Epithelial cell of prostate (primary cell): ENCODE measurements around the gene EMX1.
"Not testable (repeated sequence)": the region's sequence is repeated elsewhere in the genome, so short reads cannot be mapped to it uniquely, and the experiment has no call there.

Experiments used
- DNase-seq: peaks from one replicate; pipeline ENCODE4 v3.0.0-alpha.2; 2011; ENCODE audit warnings: low read depth, low spot score
- H3K27ac ChIP-seq: fragments of 450-650 bp; 2 replicates; pipeline ENCODE4 v1.5.1; 2017; ENCODE audit warnings: mild to moderate bottlenecking

EMX1 gene

DNA sequence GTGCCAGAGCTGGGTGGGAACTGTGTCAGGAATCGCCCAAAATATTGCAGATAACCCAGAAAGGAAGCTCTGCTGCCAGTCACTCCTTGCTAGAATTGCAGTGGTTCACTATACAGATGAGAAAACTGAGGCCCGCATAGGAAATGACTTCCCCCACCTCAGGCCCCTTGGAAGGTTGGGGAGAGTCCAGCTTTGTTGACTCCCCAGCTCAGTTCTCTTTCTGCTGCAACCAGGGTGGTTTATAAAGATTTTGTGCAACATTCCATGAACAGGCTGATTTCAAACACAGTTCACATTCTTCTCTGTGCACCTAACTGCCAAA lies 18.8 kb upstream of the EMX1 start:
- H3K27ac ChIP-seq = no peak overlapping the region
- DNase-seq = no peak

DNA sequence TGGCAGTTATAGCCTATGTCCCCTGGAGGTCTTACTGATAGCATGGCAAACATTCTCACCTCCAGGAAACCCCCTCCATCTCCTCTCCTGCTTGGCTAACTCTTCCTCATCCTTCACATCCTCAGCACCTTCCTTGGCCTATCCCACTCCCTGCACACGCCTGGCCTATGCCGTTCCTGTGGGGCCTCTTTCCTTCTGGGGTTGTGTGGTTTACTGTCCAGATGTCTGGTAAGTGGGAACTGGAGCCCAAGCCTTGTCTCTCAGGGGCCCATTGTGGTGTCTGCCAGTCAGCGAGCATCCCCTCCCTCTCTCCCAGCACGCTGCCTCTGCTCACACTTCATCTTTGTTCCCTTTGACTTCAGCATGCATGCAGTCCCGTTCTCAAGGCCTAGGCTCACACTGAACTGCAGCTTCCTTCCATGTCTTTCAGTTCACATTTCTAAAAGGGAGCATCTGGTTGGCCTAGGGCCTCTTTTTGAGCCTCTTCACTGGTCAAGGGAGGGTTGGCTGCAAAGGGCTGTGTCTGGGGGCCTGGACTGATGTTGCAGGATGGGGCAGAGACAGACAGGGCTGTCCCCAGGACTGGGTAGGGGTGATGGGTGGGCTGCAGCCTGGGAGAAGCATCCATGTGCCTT lies 17.0 kb upstream of the EMX1 start:
- no peak overlapping the region for H3K27ac ChIP-seq
- no peak for DNase-seq

DNA sequence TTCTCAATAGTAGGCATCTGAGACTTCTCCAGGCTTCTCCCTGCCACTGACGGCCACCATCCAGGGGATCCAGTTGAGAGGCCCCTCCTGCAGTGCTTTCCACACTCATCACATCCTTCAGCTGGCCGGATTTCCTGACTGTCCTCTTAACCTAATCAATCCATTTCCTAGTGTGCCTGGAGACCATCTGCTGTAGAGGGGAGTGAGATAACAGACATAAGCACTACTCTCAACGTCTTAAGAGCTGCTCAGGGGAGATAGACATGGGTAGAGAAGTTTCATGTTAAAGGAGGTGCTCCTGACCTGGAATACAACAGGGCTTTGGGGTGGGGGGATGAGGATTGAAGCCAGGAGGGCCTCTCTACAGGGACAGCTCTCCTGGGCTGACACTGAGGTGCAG lies 15.9 kb upstream of the EMX1 start:
- H3K27ac ChIP-seq = no peak overlapping the region
- DNase-seq = no peak

DNA sequence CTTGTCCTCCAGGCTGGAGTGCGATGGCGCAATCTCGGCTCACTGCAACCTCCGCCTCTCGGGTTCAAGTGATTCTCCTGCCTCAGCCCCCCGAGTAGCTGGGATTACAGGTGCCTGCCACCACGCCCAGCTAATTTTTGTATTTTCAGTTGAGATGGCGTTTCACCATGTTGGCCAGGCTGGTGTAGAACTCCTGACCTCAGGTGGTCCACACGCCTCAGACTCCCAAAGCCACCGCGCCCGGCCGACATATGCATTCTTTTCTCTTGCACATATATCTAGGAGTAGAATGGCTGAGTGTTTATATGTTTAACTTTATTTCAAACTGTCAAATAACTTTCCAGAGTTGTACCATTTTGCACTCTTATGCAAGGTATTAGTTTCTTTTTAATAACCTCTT lies 9.9 kb upstream of the EMX1 start:
- DNase-seq = not testable (repeated sequence)

DNA sequence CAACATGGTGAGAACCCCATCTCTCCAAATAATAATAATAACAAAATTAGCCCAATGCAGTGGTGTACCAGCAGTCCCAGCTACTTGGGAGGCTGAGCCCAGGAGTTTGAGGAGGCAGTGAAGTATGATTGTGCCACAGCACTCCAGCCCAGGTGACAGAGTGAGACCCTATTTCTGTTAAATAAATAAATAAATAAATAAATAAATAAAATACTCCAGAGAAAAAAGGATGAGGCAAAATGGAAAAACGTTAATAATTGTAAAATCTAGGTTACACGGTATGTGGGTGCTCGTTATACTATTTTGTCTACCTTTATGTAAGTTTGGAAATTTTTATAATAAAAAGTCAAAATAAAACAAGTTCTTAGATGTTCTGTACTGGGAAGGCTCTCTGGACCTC lies 8.6 kb upstream of the EMX1 start:
- no peak for DNase-seq
- H3K27ac ChIP-seq = no peak overlapping the region

More for the DNA sequence above, 9.9 kb upstream of the EMX1 start:
- not testable (repeated sequence) for H3K27ac ChIP-seq

DNA sequence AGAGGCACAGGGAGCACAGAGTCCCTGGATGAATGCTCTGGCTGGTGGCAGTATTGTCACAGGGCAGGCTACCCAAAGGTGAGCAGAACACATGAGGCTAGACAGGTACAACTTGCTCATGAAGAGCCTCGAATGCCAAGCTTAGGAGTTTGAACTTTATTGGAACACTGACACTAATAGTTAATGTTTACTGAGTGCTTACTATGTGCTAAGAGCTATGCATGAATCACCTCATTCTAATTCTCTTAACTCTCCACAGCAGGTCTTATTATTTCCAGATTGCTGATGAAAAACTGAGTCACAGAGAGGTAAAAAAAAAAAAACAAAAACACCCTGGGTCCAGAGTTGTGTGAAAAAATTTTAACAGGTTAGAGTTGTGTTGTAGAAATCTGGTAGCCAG lies 6.1 kb upstream of the EMX1 start:
- no peak overlapping the region for H3K27ac ChIP-seq
- DNase-seq = no peak

DNA sequence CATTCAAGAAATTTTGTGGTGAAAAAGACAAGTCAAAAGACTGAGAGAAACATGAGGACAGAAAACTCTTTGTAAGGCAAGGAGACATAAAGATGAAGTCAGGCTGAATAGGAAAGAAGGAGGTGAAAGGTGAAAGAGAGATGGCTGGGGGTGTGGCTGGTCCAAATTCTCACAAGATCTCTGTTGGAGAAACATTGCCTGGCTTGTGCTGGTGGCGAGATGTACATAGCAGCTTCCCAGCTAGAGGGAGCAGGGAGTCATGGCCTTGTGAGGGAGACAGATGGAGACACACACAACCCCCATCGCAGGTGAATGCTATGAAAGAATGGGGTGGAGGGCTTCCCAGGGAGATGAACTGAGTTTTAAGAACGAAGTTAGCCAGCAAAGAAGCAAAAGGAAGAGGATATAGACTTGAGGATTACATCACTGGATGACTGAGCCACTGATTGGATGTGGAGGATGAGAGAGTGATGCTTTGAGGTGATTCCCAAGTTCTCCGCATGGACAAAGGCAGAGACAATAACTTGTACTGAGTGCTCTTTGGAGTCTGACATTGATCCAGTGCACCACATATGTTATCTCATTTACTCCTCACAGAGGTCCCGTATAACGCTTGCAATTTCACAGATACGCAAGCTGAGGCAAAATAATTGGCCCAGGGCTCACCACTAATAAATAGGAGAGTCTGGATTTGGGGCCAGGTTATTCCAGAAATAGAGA lies 3.7 kb upstream of the EMX1 start:
- H3K27ac ChIP-seq = no peak overlapping the region
- DNase-seq = no peak

DNA sequence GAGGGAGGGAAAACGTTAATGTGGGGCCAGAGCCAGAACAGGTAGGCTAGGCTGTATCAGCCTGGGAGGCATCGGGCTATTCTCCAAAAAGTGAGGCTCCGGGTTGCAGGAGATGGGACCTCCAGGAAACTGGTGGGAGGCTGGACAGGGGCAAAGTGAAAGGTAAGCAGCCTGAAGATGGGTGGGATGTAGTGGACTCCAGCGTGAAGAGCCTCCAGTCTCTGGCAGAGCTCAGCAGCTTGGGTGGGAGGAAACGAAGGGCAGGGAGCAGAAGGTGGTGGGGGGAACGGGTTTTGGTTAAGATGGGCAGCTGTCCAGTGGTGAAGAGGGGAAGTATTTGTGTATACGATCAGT lies 3.1 kb upstream of the EMX1 start:
- H3K27ac ChIP-seq = no peak overlapping the region
- no peak for DNase-seq

DNA sequence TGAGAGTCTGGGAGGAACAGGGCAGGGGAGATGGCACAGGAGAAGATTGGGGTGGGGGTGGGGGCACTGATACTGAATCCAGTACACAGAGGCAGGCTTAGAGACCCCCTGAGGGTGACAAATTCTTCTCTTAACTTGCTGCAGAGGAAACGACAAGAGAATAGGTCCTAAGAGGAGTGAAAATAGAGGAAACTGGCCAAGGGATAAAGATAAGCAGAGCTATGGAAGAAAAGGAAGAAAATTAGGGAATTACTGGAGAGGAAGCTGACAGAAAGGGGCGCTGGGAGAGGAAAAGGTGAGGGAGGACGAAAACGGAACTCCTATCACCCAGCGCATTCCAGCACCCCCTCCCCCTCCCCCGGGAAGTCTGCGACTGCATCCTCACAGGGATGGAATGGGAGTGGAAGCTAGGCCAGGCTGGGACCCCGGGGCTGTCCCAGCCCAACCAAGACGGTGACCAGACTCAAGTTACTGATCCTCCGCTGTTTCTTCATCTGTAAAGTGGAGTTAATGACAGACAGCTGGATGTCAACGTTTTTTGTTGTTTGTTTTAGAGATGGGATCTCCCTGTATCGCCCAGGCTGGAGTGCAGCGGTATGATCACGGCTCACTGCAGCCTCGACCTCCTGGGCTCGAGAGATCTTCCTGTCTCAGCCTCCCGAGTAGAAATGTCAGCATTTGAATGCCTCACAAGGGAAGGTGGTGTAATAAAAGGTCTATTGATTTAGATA lies 2.6 kb upstream of the EMX1 start:
- H3K27ac ChIP-seq = no peak overlapping the region
- DNase-seq = no peak

DNA sequence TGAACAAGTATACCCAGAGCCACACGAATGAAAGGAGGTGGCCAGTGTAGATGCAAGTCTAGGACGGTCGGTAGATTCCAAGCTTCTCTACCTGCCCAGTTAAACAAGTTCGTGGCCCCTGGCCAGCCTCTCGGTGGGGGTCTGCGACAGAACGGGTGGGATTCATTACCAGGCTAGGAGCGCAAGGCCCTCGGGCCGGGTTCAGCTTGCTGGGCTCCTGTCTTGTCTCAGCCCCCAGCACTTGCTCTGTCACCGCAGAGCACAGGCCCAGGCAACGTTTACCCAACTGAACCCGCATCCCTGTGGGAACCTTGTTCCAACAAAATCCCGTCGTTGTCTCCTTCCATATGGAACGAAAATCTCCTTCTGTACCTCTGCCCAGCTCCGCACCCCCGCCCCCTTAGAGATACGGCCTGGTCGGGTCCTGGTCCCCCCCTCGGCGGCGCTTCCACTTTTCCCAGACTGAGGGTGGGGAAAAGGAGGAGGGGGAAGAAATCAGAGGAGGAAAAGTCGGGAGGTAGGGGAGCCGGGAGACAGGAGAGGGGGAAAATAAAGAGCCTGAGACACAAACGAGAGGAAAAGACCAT lies 1.9 kb upstream of the EMX1 start:
- no peak for DNase-seq
- H3K27ac ChIP-seq = no peak overlapping the region

DNA sequence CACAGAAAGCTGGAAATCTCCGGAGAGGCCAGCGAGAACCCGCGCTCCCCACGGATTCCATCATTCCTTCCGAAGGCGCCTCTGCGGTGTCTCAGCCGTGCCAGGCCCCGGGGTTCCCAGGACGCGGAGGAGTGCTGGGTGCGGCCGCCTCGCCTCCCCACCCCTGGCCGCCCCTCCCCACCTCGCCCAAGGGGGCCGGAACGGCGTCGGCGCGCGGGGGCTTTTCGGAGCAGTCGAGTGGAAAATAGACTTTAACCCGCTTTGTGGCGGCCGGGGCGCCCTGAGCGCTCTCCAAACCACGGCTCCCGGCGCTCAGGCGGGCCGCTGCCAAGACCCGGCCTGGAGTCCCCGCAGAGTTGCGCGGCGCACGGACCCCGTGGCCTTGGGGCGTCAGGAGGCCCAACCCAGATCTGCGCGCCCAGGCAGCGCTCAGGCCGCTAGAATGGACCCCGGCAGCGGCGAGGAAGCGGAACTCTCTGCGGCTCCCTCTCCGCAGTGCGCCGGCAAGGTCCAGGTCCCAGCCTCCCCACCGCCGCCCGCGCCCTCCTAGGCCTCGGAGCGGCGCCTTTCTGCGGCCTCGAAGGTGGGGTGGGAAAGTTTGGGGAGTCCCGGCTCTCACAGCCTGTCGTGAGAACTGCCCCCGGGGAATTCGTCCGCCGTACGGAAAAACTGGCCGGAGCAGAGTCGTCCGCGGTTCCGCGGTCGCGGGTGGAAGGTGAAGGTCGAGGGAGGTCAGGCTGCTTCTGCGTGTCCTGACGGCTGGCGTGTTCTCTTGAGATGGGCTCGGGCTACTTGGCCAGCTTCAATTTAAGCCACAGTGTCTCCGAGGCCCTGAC lies 1.2 kb upstream of the EMX1 start:
- DNase-seq = no peak
- no peak overlapping the region for H3K27ac ChIP-seq

DNA sequence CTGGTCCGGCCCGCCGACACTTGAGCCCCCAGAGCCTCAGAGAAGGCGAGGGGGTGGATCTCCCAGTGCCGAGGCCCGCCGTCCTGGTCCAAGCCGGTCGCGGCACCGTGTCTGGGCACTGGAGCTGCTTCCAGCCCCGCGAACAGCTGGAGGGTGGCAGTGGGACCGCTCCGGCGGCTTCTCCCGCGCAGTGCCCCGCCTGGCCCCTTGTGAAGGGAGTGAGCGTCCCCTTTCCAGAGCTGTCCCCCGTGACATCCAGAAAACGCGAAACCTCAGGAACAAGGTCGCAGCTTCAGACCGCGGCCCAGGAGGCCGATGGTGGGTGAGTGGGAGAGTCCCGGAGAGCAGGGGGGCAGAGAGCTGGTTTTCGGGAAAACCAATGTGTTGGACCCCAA lies 579 bp upstream of the EMX1 start:
- no peak for DNase-seq
- no peak overlapping the region for H3K27ac ChIP-seq

DNA sequence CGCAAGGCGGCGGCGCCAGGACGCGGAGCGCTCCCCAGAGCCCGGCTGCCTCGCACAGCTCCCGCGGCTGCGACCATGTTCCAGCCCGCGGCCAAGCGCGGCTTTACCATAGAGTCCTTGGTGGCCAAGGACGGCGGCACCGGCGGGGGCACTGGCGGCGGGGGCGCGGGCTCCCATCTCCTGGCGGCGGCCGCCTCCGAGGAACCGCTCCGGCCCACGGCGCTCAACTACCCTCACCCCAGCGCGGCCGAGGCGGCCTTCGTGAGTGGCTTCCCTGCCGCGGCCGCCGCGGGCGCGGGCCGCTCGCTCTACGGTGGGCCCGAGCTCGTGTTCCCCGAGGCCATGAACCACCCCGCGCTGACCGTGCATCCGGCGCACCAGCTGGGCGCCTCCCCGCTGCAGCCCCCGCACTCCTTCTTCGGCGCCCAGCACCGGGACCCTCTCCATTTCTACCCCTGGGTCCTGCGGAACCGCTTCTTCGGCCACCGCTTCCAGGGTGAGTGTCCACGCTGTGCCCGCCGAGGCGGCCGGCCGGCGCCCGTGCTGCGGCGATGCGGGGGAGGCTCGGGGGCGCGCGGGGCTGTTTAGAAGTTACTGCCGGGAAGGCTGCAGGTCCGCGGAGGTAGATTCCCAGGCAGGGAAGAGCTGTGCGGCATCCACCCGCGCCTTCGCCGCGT lies 696 bp downstream of the EMX1 start:
- DNase-seq = no peak
- H3K27ac ChIP-seq = no peak overlapping the region

DNA sequence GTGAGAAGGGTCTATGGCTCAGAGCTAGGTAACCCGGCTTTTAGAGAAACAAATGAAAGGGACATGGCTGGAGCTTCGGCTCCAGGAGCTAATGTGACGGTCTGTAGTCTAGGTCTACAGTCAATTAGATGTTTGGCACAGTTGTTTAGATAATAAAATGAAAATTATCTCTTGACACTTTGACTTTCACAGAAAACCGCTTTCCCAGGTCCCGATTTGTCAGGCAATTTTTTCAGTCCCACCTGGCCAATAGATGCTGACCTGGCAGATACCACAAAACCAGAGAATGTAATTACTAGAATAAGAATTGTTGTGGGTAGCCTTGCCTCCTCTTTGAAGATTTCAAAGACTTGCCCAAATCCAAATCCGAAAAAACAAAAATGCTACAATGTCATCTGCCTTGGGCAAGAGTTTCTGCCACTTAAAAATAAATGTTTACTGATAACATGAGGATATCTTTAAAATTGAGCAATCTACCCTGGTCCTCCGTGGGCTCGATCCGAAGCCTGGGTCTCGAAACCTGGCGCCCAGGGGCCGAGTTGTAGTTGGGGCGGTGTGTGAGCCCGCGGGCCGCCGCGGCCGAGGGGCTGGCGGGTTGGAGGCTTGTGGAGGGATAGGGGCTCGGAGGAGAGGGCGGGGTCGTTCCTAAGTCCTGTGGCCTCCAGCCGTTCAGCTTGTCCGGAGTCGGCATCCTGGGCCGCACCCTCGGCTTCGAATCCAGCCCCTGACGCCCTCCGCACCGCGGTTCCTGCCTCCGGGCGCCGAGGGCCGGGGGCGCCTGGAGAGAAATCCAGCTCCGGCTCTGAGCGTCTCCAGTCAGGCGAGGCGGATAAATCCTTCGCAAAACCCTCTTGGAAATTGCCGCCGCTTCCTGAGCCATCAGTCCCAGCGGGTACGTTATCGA lies 2.3 kb downstream of the EMX1 start:
- no peak for DNase-seq
- H3K27ac ChIP-seq = no peak overlapping the region

DNA sequence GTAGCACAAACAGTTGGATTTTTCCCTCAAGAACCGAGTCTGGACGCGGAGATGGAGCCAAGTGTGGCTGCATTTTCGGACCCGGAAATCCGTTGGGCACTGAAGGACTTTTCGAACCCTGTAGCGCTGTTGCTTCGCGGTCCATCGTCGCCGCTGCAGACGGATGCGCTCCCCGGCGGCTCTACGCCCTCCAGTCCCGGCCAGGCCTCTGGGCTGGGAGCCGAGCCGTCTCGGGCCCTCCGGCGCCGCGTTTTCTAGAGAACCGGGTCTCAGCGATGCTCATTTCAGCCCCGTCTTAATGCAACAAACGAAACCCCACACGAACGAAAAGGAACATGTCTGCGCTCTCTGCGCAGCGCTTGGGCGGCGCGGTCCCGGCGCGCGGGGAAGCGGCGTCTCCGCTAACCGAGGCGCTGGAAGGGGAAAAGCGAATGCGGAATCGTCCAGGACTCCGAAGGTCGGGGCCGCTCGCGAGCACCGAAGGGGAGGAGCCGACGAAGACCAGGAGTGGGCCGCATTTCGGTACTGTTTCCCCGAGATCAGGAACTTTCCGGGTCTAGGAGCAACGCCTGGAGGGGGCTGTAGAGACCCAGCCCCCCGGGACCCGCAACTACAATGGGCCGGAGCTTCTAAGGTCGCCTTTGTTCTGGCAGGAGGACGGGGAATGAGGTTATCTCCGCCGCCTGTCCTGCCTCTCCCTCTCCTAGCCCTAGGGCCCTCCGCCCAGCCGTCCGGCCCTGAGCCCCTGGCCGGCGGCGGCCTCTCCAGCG lies 3.2 kb downstream of the EMX1 start:
- no peak for DNase-seq
- no peak overlapping the region for H3K27ac ChIP-seq

DNA sequence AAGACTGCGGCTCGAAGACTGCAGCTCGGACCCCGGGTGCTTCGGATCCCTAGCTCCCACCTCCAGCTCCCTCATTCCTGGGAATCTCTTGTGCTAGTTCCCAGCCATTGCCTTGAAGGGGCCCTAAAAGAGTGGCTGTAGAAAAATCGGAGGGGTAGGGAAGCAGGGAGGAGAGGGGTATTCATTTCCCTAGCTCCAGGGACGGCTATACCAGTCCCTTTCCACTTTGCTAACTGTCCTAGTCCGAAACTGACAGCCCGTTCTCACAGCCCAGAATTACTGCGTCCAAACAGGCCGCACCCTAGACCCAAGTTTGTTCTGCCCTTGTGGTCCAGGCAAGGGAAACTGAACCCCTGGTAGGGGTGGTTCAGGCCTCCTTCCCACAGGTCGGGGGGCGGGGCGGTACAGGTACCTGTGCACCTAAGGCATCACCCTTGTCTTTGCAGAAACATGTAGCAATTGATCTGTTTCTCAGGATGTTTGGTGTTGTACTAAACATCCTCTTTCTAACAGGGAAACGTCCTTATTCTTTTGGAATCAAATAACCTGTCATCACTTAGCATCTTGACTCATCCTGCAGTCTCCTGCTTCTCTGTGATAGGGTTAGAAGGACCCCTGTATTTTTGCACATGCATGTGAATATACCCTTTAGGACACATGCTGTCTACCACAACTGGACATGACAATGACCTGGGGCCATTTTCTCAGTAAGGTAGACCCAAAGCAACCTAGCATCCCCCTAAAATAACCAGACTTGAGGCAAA lies 4.0 kb downstream of the EMX1 start:
- DNase-seq = no peak
- no peak overlapping the region for H3K27ac ChIP-seq

DNA sequence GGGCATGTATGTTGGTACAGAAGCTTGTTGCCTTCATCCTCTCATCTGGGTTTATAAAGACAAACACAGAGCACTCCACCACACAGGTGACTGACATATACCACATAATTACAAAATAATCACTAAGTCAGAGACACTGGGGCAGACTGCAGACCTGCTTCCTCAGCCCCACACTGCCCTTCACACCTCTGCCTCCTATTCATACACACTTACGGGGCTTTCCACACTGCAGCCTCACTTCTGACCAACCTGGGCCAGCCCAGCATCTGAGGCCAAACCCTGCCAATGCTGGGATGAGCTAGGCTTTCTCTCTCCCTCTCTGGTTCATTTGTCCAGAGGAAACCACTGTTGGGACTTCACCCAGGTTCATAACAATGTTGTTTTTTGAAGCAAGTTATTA lies 4.5 kb downstream of the EMX1 start:
- no peak for DNase-seq
- no peak overlapping the region for H3K27ac ChIP-seq
